Gastroesophageal sphincter (tissue), 4 donors: Measurements from ENCODE around the gene CKAP4. TPM values are rescaled to one million over a fixed set of nuclear protein-coding genes. Genes with fewer than 3 reads are reported as not detected.

Experiments used
- ATAC-seq: fragments of 150-250 bp; one replicate; pipeline ENCODE4 v1.9.1; 2016; ENCODE audit warnings: mild to moderate bottlenecking, moderate library complexity
- H3K27ac ChIP-seq, 4 donors: fragments of 200-600 bp; sonication (generic) in 3 of 4; 1 replicate in 3 of 4; 2 replicates in 1 of 4; pipeline ENCODE4 v1.5.1; 2016 to 2019
- H3K27me3 ChIP-seq: fragments of 200-600 bp; sonication (generic); one replicate; pipeline ENCODE4 v1.5.1; 2019
- H3K36me3 ChIP-seq, 2 donors: fragments of 200-600 bp; sonication (generic); one replicate each; pipeline ENCODE4 v1.5.1; 2019; ENCODE audit warnings: control low read depth in 1 of 2
- H3K4me1 ChIP-seq, 3 donors: fragments of 200-600 bp; sonication (generic); 1 replicate in 2 of 3; 2 replicates in 1 of 3; pipeline ENCODE4 v1.5.1; 2016 to 2019; ENCODE audit warnings: control low read depth in 2 of 3
- H3K4me3 ChIP-seq, 2 donors: fragments of 200-600 bp; sonication (generic); one replicate each; pipeline ENCODE4 v1.5.1; 2019; ENCODE audit warnings: mild to moderate bottlenecking in 1 of 2, moderate library complexity in 1 of 2
- H3K9me3 ChIP-seq, 3 donors: fragments of 200-600 bp; sonication (generic); one replicate each; pipeline ENCODE4 v1.5.1; 2017 to 2019; ENCODE audit warnings: control low read depth in 2 of 3
- EP300 ChIP-seq: sonication (generic); formaldehyde crosslinking; IDR thresholded peaks from one replicate; pipeline ENCODE4 v1.6.1; 2017; ENCODE audit warnings: antibody characterized with exemption, mild to moderate bottlenecking
- POLR2A ChIP-seq, 2 donors: fragments of 450-650 bp; IDR thresholded peaks; one replicate each; pipeline ENCODE4 v1.6.1; 2017; ENCODE audit warnings: antibody characterized with exemption in 2 of 2, mild to moderate bottlenecking in 2 of 2, moderate library complexity in 1 of 2
- POLR2AphosphoS5 ChIP-seq: sonication (generic); formaldehyde crosslinking; IDR thresholded peaks from one replicate; pipeline ENCODE4 v1.6.1; 2017; ENCODE audit warnings: antibody characterized with exemption
- WGBS, 2 donors: methylation state at CpG; one replicate each; pipeline ENCODE4 v1.1.5; 2018; ENCODE audit warnings: low coverage in 1 of 2; 5-methylcytosine and 5-hydroxymethylcytosine counted together
- total RNA-seq, 4 donors: library from RNA; depleted of rRNA; stranded (reverse); fragments of >200 nt; gene quantifications; one replicate each; pipeline ENCODE4 v1.1.0, GENCODE V29; 2016
- TF ChIP-seq, protein P1 (sequence below), 4 experiments: fragments of 200-600 bp in 2 of 4; fragments of 450-650 bp in 2 of 4; sonication (generic) in 1 of 4; IDR thresholded peaks; one replicate each; pipeline ENCODE4 v1.5.1; 2017 to 2019; ENCODE audit warnings: antibody characterized with exemption in 4 of 4, mild to moderate bottlenecking in 2 of 4, moderate library complexity in 2 of 4

CKAP4 gene
- total RNA-seq, 4 donors from 2014 or later, result 36.3 to 55.4 (median 42.9) TPM

DNA sequence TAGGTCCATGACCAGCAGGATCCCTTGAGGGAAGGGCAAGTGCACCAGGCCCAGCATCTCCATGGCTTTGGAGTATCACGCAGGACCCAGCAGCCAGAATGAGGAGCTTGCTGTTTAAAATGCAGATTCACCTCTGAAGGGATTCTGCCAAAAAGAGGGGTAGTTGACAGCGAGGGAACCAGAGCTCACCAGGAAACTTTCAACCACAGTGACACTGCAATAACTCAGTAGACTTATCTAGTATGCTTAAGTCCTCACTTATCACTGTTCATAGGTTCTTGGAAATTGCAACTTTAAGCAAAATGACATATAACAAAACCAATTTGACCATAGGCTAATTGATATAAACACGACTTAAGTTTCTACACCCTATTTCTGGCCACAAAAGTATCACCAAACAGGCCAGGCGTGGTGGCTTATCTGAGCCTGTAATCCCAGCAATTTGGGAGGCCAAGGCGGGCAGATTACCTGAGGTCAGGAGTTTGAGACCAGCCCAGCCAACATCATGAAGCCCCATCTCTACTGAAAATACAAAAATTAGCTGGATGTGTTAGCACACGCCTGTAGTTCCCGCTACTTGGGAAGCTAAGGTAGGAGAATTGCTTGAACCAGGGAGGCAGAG lies 21.4 kb upstream of the CKAP4 start:
- TF ChIP-seq POLR2A (IDR thresholded peaks at IDR 0.05) (no peak), POLR2AphosphoS5 (no peak), EP300 (no peak)
- TF ChIP-seq, protein P1, sequence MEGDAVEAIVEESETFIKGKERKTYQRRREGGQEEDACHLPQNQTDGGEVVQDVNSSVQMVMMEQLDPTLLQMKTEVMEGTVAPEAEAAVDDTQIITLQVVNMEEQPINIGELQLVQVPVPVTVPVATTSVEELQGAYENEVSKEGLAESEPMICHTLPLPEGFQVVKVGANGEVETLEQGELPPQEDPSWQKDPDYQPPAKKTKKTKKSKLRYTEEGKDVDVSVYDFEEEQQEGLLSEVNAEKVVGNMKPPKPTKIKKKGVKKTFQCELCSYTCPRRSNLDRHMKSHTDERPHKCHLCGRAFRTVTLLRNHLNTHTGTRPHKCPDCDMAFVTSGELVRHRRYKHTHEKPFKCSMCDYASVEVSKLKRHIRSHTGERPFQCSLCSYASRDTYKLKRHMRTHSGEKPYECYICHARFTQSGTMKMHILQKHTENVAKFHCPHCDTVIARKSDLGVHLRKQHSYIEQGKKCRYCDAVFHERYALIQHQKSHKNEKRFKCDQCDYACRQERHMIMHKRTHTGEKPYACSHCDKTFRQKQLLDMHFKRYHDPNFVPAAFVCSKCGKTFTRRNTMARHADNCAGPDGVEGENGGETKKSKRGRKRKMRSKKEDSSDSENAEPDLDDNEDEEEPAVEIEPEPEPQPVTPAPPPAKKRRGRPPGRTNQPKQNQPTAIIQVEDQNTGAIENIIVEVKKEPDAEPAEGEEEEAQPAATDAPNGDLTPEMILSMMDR (IDR thresholded peaks at IDR 0.05), result no peak
- no peak for ATAC-seq
- Histone ChIP-seq H3K36me3 (no peaks in the 10 kb centered on the region), H3K4me1 (no peaks in the 10 kb centered on the region), H3K27me3 (no peaks in the 10 kb centered on the region), H3K9me3 (no peaks in the 10 kb centered on the region), H3K4me3 (no peak overlapping the region), H3K27ac (no peak overlapping the region)
- WGBS, 2 donors, result 81 to 85% methylated on average over 3 to 4 of the region's 7 CpGs

DNA sequence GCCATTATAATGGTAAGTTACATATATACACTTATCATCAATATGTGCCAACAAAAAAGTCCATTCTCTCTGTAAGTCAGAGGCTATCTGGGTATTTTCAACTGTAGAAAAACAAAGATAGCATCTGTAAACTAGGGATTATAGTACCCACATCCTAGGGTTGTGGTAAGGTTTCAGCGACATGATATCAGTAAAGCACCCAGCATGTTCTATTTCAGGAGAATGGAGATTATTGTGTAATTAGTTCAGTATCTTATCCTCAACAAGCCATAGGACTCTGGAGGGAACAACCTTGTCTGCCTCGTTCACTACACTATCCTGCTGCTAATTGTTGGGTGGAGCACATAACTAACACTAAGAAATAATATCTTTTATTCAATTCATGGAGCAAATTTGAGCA lies 19.7 kb upstream of the CKAP4 start:
- H3K27ac ChIP-seq, result no peak overlapping the region
- 41 to 90% methylated on average over 2 of the region's 2 CpGs for WGBS, 2 donors

DNA sequence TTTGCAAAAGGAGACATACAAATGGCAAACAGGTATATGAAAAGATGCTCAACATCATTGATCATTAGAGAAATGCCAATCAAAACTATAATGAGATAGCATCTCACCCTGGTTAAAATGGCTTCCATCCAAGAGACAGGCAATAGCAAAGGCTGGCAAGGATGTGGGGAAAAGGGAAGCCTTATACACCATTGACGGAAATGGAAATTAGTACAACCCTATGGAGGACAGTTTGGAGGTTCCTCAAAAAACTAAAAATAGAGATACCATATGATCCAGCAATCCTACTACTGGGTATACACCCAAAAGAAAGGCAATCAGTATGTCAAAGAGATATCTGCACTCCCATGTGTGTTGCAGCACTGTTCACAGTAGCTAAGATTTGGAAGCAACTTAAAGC lies 17.3 kb upstream of the CKAP4 start:
- no peak for ATAC-seq
- 88% methylated on average over 1 of the region's 1 CpG; no CpG with 5 or more reads in 1 of the 2 donors for WGBS, 2 donors
- TF ChIP-seq POLR2AphosphoS5 (no peak), POLR2A (IDR thresholded peaks at IDR 0.05) (no peak), EP300 (no peak)
- TF ChIP-seq, protein P1 (IDR thresholded peaks at IDR 0.05), result no peak

More for the DNA sequence above, 19.7 kb upstream of the CKAP4 start:
- Histone ChIP-seq H3K27me3 (no peaks in the 10 kb centered on the region), H3K36me3 (no peaks in the 10 kb centered on the region), H3K4me3 (no peak overlapping the region), H3K9me3 (no peaks in the 10 kb centered on the region), H3K4me1 (no peaks in the 10 kb centered on the region)
- ATAC-seq, result no peak
- TF ChIP-seq POLR2A (IDR thresholded peaks at IDR 0.05), result no peak
- TF ChIP-seq POLR2AphosphoS5, result no peak
- TF ChIP-seq, protein P1 (IDR thresholded peaks at IDR 0.05), result no peak
- no peak for TF ChIP-seq EP300

DNA sequence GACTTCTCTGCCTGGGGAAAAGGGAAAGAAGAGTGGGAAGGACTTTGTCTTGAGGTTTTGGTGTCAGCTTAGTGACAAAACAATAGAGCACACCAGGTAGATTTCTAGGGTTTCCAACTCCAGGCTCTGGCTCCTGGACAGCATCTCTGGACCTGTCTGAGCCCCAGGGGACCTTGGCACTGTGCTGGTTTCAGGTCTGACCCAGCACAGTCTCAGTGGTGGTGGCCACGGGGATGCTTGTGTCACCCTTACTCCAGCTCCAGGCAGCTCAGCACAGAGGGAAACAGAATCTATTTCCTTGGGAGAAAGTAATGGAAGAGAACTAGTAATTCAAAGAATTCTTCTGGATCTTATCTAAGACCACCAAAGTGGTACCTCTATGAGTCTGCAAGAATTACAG lies 11.1 kb upstream of the CKAP4 start:
- WGBS, 2 donors, result 80% methylated on average over 1 of the region's 1 CpG; no CpG with 5 or more reads in 1 of the 2 donors
- no peaks in the 10 kb centered on the region for H3K4me1 ChIP-seq
- no peak overlapping the region for H3K27ac ChIP-seq
- no peak for ATAC-seq
- H3K4me3 ChIP-seq, result no peak overlapping the region
- H3K9me3 ChIP-seq, result no peaks in the 10 kb centered on the region
- no peaks in the 10 kb centered on the region for H3K27me3 ChIP-seq
- H3K36me3 ChIP-seq, result no peaks in the 10 kb centered on the region
- TF ChIP-seq EP300 (no peak), POLR2AphosphoS5 (no peak), POLR2A (IDR thresholded peaks at IDR 0.05) (no peak)
- TF ChIP-seq, protein P1 (IDR thresholded peaks at IDR 0.05), result no peak

More for the DNA sequence above, 17.3 kb upstream of the CKAP4 start:
- no peaks in the 10 kb centered on the region for H3K27me3 ChIP-seq
- H3K4me1 ChIP-seq, result no peaks in the 10 kb centered on the region
- no peaks in the 10 kb centered on the region for H3K9me3 ChIP-seq
- H3K27ac ChIP-seq, result no peak overlapping the region
- H3K4me3 ChIP-seq, result no peak overlapping the region
- H3K36me3 ChIP-seq, result no peaks in the 10 kb centered on the region

DNA sequence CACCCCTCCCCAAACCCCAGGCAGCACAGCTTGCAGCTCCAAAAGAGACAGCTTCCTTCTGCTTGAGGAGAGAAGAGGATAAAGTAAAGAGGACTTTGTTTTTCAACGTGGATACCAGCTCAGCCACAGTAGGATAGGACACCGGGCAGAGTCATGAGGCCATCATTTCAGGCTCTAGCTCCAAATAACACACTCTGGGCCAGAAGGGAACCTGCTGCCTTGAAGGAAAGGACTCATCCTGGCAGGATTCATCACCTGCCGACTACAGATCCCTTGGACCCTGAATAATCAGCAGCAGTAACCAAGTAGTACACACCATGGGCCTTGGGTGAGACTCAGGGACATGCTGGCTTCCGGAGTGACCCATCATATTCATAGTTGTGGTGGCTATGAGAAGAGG lies 10.4 kb upstream of the CKAP4 start:
- Histone ChIP-seq H3K9me3 (no peaks in the 10 kb centered on the region), H3K36me3 (no peaks in the 10 kb centered on the region), H3K4me3 (no peak overlapping the region), H3K27me3 (no peaks in the 10 kb centered on the region), H3K27ac (no peak overlapping the region), H3K4me1 (no peaks in the 10 kb centered on the region)
- ATAC-seq, result no peak
- TF ChIP-seq, protein P1 (IDR thresholded peaks at IDR 0.05), result no peak
- TF ChIP-seq POLR2A (IDR thresholded peaks at IDR 0.05) (no peak), EP300 (no peak), POLR2AphosphoS5 (no peak)
- 60% methylated on average over 1 of the region's 4 CpGs; no CpG with 5 or more reads in 1 of the 2 donors for WGBS, 2 donors
